ENCODE measurements around the gene S100A8.
"Not testable (repeated sequence)": the region's sequence is repeated elsewhere in the genome, so short reads cannot be mapped to it uniquely, and the experiment has no call there.

Gene S100A8

DNA sequence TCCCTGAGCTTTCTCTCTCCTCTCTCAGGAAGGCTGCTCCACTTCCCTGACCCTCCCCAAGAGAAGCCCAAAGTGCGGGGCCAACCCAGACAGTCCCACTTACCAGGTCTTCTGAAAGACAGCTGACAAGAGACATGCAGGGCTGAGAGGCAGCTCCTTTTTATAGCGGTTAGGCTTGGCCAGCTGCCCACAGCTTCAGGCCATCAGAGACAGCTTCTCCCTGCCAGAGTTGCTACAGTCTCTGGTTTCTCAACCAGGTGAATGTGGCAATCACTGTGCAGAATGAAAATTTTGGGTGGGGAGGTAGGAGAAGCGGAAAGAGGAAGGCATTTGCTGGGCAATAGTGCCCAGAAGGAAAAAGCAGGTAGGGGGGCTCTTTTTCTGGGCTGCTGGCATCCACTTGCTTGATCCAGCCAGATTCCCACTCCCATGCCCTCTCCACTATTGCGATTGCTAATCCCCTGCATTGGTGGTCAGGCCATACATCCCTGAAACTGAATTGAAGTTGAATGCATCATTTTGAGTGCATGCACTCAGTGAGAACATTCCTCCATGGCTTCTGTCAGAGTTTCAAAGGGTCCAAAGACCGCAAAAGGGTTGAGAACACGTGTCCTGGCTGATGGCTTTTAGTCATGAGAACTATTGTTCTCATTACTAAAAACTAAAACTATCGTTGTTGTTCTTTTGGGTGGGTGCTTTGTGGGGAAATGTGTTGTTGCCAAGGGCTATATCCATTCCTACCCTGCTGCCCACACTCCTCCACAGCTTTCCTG, at the start of gene S100A8:
Gene S100A8, minus strand, starts transcription at position 136 of the 773 bp plus-strand sequence. CDS start 538 bp downstream, outside the sequence.
- DNase-seq = peak; percentile 71

DNA sequence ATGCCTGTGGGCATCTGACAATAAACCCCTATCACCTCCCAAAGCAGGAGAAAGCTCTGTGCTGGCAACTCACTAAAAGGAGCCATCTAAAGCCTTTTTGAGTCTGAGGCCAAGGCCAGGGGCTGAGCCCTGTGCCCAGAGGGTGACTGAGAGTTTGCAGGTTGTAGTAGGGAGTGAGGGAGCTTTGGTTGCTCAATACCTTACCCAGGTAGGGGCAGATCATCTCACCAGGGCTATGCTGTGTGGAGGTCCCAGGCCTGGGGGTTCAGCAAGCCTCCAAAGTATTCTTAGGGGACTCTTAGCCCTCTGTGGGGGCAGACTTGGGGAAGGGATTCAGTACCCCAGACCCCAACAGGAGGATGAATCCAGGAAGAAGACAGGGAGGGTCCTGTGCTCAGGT, 48.4 kb upstream of the S100A8 start:
- no peak for DNase-seq

DNA sequence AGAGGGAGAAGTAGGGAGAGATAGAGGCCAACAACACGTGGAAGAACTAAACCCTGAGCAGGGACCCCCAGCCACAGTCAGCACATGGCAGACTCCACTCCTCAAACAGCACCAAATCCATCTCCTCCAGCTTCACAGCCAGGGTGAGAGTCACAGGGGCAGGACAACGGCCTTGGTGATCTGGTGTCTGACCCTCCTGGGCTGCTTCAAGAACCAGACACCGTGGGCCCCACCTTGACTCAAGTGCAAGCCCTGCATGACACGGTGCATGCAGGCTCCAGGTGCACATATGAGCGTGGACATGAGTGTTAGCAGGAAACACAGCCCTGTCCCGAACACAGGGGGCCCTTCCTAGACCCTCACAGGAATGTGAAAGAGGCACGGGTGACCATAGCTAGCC, 47.7 kb upstream of the S100A8 start:
- no peak for DNase-seq

DNA sequence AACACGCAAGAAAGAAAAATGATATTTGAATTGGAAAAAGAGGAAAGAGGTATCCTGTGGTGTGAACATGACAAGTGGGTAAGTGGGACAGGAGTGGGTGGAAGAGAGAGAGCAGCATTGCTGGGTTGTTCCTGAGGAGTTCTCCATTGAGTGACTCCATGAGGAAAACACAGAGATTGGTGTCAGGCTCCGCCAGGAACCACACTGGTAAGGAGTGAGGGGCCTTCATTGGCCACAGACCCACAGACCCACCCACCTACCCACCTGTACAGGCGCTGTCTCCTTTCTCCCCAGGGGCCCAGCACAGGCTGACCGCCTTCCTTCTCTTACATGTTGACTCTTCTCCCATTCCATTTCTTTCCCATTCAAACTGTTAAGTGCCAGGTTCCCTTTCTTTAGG, 46.4 kb upstream of the S100A8 start:
- DNase-seq = no peak

DNA sequence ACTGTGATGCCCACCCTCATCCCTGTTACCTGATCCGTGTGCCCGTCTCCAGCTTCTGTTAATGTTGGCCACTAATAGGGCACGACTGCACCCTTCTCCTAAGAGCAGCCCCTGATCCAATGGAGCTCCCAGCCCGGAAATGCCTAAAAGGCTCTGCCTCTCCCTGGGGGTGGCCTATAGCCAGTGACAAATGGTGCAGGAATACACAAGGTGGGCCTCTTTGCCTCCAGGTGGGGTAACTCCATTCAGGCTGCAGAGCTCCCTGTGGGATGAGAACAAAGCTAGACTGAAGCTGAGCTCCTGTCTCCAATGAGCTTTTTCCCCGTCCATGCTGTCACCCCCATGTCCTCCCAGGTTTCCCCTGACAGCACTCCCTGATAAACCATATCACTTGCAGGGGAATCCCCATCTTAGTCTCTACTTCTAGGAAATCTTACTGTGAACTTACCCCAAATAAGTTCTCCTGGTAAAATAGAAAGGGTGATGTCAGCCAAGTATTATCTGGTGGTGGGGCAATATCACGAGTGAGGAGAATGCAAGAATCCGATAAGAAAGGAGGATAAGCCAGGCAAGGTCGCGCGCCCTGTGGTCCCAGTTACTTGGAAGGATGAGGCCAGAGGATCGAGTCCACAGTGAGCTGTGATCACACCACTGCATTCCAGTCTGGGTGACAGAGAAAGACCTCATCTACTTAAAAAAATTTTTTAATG, 44.0 kb upstream of the S100A8 start:
- no peak for DNase-seq

DNA sequence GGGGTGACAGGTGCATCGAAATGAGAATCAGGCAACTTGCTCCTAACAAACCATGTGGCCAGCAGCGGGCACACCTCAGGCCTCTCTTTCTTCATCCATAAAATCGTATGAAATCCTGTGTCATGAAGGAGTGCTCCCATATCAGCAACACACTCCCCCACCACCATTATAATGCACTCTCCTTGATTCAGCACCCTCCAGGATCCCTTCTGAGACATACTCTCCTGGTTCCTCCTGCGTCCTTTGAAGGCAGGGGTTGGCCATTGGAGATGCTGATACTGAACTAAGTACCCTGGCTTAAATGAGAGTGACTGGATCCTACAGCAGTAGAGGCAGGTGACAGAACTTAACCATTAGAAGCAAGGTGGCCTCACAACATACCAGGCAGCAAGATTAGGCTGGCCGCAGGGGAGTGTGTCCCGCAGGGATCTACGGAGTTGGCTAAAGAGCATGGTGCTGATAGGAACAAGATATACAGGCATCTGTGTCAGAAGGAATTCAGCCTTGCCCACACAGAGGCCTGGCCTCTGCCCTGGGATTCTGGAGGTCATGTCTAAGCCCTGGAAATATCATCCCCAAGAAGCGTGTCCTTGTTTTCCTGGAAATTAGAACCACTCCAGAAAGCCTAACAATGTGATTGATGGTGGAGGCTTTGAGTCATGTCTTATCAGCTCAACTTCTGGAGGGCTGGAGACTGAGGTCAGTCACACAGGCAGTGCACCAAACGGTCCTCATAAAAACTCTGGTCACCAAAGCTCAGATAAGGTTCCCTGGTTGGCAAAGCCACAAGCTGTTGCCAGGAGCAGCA, 42.2 kb upstream of the S100A8 start:
- no peak for DNase-seq

DNA sequence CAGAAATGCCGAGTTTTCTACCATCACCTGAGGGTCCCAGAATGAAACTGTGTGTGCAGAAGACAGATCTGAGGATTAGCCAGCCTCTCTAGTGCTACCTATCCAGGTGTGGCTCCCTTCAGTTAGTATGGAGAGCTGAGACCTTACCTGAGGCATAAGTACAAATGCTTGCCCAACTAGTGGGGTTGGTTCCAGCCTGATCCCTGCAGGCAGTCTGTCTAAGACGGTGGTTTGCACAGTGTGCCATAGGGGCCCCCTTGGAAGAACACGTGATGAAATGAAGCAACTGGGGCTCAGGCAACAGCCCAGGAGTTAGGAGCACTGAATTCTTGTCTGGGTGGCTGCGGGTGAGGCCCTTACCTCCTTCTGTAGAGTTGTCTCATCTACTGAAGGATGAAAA, 41.1 kb upstream of the S100A8 start:
- no peak for DNase-seq

DNA sequence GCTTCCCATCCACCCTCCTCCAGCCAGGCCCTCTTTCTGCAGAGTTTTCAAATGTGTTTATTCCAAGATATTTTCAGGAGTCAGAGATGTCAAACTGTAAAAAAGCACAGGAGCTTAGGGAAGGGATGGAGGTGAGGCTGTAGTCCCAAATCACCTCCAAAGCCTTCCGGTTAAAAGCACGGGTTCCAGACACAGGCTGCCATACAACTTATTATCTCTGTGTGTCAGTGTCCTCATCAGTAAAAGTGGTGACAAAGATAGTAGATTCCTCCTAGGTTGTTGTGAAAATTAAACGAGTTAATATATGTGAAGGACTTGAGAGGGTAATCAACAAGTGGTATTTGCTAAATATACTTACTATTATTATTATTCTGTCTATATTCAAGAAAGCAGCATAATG, 40.6 kb upstream of the S100A8 start:
- no peak for DNase-seq

DNA sequence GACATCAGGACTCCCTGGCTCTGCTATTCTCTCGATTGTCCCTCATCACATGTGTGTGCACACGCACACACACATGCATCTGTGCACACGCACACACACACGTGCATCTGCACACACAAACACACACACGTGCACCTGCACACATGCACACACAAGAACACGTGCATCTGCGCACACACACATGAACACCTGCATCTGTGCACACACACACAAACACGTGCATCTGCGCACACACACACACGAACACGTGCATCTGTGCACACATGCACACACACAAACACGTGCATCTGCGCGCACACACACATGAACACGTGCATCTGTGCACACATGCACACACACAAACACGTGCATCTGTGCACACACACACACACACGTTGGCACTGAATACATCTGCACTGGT, 40.1 kb upstream of the S100A8 start:
- DNase-seq = no peak

DNA sequence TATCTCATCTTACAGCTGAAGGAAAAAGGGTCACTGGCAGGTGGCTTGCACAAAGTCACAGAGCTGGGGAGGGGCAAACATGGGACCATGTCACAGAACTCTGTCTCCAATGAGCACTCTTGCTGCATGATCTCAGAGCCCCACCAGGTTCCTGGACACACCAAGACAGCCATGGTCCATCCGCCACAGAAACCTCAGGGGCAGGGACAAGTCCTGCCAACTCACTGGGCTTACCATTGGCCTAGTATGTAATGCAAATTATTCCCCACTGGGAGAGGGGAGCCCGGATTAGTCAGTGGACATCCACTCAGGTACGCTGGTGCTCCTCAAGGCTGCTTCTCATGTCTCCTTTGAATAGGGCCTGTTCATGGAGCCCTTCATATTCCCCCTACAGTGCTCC, 39.7 kb upstream of the S100A8 start:
- peak; percentile 67 for DNase-seq

DNA sequence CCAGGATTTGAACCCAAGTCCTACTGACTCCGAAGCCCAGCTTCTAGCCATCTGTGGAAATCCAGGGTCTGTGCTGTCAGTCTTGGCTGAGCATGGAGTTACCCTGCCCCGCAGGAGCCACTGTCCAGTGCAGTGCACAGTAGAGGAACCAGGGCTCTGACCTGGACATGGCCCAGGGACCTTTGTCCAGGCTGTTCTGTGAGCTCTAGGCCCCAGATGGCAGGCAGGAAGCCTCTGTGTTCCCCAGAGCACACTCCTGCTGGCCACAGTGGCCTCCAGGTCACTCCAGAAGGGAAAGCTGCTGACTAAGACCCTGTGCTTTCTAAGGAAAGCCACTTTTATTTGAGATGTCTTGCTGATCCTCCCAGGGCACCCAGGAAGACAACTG, 39.3 kb upstream of the S100A8 start:
- DNase-seq = no peak

DNA sequence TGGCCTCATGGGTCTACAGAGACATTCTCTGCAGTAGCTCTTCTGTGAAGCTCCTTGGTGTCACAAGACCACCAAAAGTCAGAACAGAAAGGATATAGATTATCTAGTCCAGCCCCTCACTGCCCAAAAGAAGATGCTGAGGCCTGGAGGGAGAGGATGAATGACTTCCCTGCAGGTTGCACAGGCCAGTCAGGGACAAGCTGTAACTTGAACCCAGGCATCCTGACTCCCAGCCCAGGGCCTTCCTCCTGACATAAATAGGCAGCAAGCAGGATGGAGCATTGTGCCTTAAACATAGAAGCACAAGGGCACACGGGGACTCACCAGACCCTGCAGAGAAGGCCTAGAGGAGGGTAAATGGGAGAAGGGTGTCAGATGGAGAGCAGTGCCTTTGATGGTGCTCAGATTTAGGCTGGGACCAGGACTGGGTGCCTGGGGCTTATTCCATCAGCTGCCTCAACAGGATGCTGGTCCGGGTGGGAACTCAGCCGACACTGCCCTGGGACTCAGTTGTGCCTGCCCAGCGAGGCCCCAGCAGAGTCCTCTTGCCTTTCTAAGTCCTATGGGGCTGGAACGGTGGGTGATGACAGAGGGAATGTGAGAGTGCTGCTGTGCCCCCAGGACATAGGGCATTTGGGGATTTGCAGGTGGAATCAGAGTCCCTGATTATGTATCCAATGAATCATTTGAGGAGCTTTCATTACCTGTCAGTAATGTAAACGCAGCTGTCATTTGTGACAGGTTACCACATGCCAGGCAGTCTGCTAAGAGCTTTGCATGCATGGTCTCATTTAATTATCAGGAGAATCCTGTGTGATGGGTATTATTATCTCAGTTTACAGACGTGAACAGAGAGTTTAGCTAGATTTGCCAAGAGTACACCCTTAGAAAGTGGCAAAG, 38.6 kb upstream of the S100A8 start:
- peak; percentile 99 for DNase-seq

DNA sequence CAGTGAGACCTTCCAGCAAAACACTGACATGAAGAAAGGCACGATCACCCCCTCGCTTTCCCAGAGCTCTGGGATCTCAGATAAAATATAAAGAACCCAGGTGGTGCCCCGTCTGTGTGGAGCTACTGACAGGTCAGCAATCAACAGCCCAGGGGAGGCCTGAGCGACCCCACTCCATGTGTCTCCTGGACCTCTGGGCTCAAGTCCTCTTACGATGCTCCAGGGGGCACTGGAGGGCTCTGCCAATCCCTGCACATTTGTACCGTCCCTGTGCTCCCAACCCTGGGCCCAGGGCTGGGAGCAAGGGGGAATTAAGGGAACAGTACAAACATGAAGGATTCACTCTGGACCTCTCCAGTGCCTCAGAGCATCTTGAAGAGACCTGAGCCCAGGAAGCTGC, 37.9 kb upstream of the S100A8 start:
- DNase-seq = peak; percentile 78

DNA sequence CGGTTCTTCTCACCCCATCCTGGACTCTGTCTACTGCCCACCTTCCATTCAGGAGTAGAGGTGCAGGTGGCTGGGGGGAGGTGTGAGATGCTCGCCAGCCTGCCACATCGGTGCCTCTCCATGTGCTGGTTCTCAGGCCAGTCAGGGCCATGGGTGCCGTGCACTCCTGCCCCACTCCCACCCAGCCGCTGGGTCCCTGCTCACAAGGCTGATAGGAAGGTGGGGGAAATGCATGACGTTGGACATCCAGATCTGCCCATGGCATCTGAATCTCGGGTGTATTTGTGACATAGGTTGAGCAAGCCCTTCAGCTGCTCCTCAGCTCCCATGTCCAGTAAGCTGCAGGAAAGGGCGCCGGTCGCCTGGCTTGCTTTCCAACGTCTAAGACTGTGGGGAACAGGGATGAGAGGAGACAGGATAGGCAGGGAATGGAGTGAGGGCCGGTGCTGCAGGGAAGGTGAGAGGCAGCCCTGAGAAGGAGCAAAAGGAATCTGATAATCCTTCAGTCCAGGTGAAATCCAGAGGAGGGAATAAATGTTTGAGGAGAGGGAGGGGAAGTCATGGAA, 37.3 kb upstream of the S100A8 start:
- DNase-seq = peak; percentile 21

DNA sequence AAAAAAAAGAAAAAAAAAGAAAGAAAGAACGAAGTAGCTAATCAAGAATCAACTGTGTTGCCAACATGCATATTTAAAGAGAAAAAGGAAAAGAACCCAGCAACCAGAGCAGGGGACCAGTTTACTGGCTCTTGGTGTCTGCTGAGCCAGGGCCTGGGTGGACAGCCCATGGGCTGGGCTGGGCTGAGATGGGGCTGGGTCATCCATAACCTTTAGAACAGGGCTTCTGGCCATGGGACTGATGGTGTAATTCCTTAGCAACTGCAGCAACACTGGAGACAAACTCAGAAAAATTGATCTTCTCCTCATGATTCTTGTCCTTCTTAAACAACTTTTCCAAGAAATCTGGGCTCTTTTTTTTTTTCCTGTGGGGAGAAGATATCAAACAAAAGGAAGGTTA, 35.9 kb upstream of the S100A8 start:
- DNase-seq = no peak

DNA sequence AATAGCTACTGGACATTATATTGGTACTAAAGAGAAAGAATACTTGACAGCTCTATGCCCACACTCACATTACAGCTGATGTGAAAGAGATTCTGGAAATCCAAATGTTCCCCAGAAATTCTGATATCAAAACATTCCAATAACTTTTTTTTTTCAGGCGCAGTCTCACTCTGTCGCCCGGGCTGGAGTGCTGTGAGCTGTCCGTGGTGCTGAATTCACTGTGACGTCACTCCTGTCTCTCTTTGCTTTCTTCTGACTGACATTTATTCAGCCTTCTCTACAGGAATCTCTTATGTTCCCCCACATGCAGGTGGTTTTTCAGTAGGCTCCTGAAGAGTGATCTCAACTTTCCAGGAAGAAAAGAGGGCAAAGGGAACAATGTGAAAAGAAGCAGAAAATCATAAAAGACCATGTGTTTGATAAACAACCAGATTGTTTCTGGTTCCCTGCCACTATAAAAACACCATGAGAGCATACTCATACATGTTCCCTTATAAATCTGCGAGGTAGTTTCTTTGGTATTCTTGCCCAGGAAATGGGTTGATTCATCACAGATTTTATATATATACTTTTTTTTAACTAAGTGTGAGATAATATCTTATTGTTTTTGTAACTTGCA, 31.7 kb upstream of the S100A8 start:
- no peak for DNase-seq

DNA sequence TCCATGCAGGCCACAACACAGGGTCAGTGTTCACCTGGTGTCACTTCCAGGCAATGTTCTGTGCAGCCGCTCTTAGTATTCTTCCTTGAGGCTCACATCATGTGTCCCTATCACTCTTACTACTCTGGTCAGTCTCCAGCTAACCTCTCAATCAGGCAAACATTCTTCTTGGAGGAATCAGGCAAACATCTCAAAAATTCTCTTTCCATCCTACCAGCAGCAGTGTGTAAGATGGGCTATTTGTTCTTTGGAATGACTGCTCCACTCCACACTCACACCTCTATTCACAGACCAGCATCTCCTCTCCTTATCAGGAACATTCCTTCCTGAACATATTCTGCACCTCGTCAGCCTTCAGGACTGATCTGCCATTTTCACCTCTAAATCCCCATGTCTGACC, 29.4 kb upstream of the S100A8 start:
- DNase-seq = no peak

DNA sequence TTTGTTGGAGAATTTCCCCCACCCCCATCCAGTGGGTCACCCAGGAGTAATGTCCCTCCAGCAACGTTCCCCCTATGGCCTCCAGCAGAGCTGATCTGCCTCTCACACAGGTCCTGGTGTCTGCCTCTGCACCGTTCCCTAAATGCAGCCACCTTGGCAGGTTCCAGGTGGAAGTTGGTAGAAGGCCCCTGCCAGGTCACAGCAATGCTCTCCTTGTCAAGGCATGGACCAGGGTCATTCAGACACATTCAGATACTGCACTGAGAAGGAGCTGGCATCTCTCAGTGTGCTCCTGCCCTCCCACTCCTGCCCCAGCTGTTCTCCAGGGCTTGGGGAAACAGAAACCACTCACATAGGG, 28.5 kb upstream of the S100A8 start:
- DNase-seq = peak; percentile 10

DNA sequence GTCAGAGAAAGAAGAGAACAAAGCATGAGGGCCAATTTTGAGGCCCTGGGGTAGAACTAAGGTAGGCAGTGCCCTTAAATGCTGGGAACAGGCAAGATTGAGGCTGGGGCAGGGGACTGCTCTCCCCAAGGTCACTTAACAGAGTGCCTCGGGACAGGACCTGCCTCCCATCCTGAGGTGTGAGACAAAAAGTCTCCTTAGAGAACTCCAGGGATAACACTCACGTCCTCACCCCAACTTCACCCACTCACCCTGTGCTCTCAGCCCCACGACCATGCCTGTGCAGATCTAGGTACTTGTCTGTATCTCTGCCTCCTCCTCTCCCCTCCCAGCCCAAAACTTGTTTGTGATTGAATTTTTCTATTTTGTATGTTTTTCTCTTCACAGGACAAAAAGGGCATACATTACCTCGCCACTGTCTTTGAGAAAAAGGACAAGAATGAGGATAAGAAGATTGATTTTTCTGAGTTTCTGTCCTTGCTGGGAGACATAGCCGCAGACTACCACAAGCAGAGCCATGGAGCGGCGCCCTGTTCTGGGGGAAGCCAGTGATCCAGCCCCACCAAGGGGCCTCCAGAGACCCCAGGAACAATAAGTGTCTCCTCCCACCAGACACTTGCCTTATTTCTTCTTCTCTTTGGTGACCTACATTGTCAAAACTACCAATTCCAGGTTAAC, 28.0 kb upstream of the S100A8 start:
- not testable (repeated sequence) for DNase-seq

DNA sequence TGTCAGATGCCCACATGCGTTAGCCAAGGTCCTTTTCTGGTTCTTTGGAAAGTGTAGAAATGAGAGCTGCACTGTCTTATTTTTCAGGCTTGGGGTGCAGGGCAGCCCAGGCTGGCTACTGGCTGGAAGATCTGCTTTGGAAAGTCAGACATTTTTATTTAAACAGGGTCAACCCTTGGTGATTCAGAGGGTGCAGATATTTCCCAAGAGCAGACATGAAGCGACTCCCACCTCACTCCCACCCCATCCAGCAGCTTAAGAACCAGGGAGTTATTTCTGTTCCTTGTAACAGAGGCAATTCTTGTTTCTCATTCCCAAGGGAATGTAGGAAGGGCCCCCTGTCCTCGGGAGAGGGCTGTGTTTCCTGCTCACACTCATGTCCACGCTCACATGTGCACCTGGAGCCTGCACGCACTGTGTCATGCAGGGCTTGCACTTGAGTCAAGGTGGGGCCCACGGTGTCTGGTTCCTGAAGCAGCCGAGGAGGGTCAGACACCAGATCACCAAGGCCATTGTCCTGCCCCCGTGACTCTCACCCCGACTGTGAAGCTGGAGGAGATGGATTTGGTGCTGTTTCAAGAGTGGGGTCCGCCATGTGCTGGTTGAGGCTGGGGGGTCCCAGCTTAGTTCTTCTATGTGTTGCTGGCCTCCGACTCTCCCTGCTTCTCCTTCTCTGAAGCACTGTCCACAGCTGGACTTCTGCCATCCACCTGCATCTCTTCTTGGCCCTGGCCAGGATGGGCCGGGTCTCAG, 26.4 kb upstream of the S100A8 start:
- DNase-seq = no peak

Data from NCI-H69 (cell line).